GM21360 (cell line): ENCODE data around the gene NAGPA.
A peak's percentile ranks its signal among the peaks of the same experiment; 100 is the strongest.
"Not testable (repeated sequence)": the region's sequence is repeated elsewhere in the genome, so short reads cannot be mapped to it uniquely, and the experiment has no call there.

Experiments used
- ATAC-seq: cut with Tn5 transposase; IDR thresholded peaks from one replicate; pipeline ENCODE4 v1.9.1; 2021; ENCODE audit warnings: mild to moderate bottlenecking, moderate library complexity; ENCODE audit not compliant: unreplicated experiment

Gene NAGPA

DNA sequence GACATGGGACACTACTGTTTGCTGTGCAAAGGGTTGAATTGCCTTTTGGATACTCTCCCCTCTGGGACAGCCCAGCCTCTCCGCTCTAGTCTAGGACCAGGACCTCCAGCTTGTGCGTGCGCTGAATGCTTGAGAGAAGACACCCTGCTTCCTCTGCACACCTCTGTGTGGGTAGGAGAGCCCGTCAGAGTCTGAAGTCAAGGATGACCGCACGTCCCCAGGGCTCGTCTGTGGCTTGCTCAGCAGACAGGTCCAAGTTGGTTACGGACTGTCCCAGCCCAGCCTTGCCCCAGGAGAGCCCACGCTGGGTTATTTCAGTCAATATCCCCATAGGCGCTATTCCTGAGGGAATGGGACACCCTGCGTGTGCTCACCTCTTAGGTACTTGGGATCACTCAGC is 28.3 kb upstream of the NAGPA start:
- peak; percentile 81 for ATAC-seq

DNA sequence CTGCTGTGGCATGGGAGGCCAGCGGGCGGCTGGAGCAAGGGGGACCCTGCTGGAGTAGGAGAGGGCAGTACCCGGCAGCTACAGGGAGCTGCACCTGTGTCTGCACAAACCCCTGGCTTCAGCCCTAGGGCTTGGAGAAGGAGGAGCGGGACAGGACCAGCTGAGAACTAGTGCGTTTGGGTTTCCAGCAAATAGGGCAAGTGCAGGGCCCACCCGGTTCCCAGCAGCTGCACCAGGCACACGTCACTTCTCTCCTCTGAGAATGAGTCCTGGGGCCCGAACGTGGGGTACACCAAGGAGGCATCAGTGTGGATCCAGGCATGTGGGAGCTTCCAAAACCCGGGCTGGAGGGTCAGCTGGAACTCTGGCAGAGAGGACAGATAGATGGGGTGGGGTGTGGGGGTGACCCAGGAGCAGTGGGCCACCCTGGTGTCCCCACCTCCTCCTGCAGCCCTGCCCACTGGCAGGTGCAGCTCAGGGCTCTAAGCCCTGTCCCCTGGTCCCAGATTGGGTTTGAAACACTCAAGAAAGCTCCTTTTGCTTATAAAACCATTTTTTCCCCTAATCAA is 26.4 kb upstream of the NAGPA start:
- no peak for ATAC-seq

DNA sequence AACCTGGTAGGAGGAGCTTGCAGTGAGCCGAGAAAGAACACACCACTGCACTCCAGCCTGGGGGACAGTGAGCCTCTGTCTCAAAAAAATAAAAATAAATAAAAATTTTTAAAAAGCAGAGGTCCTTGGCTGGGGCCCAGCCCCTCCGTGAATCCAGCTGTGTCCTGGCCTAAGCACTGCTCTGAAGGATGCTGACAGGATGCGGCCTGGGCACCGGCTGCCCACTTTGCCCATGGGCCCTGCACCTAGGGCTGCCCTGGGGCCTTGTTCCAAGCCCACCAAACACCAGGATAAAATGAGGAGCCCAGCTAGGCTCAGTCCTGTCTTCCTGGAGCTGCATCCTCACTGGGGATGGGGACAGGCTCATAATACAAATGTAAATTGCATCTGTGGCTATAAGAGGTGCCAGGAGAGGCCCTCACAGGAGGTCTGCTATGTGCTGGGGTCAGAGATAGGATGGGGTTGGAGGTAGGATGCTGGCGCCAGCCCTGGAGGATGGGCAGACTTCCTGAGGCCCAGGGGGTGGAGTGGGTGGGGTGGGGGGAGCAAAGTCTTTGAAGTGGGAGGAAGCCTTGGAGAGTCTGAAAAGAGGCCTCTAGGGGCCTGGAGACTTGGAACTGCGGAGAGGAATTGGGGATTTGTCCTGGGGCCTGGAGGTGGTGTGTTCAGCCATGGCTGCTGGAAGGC is 25.8 kb upstream of the NAGPA start:
- ATAC-seq: no peak

DNA sequence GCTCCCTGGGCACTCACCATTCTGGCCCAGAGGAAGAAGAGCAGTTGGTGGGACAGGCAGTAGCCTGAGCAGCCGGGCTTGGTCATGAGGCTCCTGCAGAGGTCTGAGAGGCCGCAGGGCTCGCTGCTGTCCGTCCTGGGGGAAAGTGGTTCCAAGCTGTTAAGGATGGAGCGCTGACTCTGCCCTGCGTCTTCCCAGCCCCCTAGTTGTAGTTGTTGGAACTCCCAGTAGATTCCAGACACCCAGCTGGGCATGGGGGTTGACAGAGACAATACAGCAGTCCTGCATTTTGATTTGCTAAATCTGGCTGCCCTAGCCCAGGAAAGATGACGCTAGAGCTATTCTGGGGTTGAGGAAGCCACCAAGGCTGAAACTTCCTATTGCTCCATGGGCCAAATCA is 24.7 kb upstream of the NAGPA start:
- ATAC-seq: no peak

DNA sequence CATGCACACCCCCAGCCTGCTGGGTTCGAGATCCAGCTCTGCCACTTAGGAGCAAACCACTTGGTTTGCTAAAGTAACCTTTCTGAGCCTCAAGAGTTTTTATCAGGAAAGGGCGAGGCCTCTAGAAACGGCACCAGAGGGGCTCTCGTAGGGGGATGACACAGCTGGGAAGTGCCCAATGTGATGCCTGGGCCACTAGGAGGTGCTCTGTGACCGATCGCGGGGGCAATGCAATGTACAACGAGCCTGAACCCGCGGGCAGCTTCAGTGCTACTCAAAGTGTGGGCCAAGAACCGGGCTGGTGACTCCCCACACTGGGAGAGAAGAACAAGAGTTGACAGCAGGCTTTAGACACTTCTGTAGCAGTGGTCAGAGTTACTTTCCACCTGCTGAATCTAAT is 22.6 kb upstream of the NAGPA start:
- no peak for ATAC-seq

DNA sequence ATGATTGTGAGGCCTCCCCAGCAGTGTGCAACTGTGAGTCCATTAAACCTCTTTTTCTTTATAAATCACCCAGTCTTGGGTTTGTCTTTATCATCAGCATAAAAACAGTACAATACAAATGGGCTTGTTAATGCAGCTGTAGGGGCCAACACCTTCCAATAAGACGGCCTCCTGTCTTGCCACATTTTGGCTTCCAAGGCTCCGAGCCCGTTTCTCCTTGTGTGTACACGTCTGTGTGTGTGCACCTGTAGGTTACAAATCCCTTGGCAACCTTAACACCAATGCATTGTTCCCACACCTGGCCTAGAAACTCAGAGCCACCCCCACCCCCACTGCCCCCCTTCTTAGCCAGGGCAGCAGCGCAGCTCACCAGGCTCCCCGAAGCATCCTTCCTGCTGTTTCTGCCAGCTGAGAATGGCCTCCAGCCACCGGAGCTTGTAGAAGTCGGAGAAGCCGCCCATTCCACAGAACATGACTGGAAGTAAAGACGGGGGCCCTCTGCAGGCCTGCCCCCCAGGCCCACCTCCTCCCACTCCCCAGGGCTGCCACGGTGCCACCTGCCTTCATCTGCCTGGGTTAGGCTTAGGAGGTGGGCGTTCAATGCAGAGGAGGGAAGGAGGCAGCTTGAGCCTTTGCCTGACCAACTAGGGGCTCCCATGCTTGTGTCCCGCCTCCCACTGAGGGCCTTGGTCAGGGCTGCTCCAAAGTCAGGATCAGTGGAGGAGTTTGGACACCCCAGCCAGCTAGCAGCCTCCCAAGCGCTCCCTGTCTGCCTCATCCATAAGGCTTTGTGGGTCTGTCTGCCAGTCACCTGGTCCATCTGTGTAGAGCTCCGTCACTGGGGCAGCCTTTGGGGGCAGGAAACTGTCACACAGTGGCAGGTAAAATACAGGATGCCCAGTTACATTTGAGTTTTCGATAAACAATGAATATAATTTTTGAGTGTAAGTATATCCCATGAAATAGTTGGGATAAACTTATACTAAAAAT is 21.4 kb upstream of the NAGPA start:
- ATAC-seq: no peak

DNA sequence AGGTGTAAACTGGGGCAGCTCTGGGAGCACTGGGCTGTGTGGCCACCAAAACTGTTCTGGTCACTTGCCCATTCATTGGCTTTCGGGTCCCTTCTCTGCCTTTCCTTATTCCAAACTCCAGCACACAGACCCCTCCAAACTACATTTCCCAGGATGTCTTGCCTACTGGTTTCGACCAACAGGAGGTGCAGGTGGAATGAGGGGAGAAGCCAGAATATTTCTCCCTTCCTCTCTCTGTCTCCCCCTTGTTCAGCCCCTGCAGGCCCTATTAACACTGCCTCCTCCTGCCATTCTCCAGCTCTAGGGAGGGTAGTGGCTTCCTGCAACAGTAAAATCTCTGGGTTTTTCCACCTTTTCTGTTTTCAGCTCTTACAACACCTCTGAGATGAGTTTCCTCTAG is 13.2 kb upstream of the NAGPA start:
- ATAC-seq: no peak

DNA sequence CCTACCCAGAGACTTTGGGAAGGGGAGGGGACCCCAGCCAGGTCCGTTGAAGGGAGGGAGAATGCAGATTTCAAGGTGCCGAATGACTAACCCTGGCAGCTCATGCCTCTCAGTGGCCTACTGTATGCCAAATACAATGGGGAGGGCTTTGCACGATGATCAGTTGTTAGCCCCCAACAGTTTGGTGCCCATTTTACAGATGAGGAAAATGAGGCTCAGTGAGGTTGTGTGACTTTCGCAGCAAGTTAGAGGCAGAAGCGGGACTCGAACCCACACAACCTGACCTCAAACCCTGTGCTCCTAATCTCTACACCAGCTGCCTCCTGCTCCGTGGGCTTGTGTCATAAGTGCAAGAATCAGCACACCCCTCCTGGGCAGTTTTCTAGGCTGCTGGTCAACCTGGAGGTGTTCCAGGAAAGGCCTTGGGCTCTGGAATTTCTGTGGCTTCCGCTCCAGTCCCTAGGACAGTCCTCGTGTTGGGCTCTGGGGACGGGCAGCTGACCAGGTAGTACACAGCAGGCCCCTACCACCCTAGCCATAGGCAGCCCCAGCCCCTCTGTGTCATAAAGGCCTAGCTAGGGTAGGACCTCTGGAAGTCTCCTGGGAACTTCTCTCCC is 11.9 kb upstream of the NAGPA start:
- ATAC-seq: no peak

DNA sequence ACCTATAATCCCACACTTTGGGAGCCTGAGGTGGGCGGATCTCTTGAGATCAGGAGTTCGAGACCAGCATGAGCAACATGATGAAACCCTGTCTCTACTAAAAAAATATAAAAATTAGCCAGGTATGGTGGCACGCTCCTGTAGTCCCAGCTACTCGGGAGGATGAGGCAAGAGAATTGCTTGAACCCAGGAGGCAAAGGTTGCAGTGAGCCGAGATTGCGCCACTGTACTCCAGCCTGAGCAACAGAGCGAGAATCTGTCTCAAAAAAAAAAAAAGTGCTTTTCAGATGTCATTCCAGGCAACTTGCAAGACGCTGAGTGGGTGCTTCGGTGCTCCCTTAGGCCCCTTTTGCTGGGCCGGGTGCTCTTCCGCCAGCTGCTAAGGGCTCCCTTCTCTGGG is 10.8 kb upstream of the NAGPA start:
- not testable (repeated sequence) for ATAC-seq

DNA sequence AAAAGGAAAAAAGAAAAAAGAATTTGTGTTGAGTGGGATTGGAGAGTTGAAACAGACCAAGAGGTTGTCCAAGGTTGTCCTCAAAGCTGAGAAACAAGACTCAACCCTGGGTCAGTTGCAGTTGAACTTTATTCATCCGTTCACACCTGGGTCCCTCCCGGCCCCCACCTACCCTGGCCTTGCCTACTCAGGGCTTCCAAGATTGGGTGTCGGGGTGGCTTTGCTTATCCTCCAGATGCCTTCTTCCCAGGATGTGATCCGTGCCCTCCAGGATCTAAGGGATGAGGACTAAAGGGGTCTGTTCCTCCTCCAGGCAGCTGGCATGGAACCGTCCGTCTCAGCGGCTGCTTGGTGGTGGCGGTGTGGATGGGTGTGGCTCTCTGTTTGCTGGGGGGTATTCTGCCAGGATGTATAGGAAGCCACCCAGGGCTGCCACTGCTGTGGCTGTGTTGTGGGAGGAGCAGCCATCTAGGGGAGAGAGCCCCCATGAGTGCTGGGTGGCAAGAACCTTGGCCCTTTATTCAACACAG is 10.3 kb upstream of the NAGPA start:
- ATAC-seq: no peak

DNA sequence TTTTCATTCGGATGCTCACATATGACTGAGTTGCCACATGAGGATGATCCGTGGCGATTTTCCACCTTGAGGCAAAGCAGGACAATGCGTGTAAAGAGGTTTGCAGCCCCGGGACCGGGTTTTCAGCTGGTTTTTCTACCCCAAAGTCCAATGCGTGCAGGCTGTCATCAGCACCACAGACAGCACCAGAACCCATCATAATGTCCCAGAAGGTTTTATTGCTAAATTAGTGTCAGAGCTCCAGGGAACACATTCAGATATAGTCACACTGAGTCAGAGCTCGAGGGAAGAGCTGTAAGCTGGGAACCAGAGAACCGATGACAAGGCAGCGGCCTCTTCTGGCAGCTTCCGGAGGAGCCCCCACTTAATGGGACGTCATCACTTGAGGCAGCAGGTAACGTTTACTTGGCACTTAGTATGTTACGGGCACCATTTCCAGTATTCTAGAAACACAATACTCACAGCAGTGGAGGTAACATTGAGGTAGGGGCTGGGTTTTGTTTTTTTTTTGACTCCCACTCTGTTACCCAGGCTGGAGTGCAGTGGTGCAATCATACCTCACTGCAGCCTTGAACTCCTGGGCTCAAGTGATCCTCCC is 8.9 kb upstream of the NAGPA start:
- ATAC-seq: no peak

DNA sequence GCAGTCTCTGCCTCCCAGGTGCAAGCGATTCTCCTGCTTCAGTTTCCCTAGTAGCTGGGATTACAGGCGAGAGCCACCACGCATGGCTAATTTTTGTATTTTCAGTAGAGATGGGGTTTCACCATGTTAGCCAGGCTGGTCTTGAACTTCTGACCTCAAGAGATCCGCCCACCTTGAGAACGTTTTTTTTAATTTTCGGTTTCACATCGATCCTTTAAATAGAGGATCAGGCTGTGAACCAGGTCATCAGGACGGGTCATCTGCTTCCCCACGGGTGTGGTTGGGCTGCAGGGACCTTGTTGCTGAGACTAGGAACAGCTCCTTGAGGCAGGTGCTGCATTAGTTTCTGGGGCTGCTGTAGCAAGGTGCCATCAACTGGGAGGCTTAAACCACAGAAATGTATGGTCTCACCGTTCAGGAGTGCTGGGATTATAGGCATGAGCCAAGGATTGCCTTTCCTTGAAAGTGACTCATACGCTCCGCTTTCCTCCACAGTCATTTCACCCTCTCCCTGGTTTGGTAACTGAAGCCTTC is 7.9 kb upstream of the NAGPA start:
- peak; percentile 73 for ATAC-seq

DNA sequence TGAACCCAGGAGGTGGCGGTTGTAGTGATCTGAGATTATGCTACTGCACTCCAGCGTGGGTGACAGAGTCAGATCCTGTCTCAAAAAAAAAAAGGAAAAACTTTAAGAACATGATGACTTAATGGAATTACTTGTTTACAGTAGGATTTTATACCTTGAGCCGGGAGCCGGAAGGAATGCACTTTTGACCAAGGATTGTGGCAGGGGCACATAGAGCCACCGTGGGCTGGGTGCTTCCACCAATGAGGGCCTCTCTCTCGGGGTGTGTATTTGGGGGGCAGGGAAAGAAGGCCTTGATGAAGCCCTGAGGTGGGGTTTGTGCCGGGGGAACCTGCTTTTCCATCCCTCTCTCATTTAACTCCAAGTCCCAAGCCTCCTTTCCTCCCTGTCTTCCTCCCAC is 6.7 kb upstream of the NAGPA start:
- no peak for ATAC-seq

DNA sequence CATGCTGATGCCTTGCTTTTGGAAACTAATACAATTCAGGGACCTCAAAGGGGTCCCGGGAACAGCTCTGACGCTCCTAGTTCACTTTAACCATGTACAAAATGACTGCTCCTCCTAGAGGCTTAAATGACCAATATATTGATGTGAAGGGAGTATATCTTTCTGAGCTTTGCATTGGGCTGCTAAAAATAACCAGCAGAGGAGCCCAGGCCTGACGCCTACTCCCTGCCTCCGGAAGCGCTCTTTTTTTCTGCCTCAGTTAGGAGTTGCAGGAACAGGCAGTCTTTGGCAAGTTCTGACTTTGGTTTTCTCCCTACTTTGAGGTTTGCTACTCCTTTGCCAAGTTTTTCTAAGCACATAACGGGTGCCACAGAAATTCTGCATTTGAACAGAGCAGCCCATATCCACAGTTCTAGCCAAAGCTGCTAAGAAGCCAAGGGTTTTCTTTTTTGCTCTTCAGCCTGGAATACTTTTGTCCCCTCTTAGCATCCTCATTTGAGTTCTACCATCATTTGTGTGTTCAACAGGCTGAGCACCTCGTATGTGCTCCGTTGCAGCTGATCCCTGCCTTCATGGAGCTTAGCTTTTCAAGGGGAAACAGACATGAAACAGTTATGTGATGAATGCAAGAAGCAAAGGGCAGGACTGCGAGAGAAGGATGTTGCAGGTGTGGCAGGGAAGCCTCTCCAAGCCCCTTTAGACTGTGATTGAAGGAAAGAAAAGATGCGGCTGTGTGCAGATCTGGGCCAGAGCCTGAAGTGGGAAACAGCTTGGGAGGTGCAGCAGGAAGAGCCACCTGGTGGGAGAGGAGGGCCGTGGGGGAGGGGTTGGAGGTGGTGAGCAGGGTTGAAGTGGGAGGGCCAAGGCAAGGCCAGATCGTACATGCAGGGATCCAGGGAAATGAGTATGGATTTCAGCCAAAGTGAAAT is 2.8 kb upstream of the NAGPA start:
- ATAC-seq: no peak

DNA sequence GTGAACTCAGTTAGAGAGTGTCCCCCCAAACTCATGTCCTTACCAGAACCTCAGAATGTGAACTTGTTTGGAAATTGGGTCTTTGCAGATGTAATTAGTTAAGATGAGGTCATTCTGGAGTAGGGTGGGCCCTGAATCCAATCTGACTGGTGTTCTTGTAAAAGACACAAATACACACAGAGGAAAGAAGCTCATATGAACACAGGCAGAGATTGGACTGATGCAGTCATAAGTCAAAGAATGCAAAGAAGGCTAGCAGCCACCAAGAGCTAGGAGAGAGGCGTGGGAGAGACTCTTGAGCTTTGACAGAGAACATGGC is 2.1 kb upstream of the NAGPA start:
- no peak for ATAC-seq

DNA sequence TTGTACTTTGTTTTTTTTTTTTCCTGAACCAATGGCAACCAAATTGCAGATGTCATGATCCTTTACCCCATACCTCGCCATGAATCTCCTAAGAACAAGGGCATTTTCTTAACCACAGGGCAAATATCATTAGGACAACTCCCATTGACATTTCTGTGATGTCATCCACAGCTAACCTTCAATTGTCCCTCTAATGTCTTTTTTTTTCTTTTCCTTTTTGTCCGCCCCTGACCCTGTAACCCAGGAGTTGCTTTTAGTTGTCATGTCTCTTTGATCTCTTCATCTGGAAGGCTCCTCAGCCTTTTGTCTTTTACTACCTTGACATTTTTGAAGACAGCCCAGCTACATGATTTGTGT is 410 bp upstream of the NAGPA start:
- ATAC-seq: no peak

DNA sequence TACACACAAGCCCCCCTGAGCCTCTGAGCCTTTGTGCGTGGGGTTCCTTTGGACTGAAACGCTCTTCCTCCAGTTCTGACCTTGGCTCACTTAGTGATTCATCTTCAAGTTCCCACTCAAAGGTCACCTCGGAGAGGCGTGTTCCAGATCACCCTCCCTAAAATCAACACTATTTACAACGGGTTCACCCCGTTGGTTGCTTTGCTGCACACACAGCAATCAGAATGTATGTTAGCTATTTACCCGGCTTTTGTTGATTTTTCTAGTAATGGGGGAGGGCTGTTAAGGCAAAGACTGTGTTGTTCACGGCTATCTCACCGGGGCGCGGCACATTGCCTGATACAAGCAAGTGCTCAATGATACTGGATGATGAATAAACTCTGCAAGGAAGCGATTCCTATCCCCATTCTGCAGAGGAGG is 977 bp downstream of the NAGPA start:
- ATAC-seq: no peak

DNA sequence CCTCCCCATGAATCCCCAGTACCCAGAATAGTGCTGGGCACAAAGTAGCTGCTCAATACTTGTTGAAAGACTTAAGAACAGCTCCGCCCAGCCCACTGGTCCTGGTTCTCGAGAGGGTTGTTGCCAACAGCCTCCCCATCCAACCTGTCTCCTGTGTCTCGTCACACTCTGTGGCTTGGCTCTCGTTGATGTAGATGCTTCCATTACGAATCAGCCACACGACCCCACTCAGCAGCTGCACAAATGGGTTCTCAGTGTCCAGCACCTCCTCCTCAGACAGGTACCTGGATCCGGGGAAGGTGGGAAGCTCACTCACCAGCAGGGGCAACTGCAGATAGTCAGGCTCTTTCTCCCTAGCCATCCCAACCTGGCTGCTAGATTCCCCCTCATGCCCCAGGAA is 2.1 kb downstream of the NAGPA start:
- ATAC-seq: no peak

DNA sequence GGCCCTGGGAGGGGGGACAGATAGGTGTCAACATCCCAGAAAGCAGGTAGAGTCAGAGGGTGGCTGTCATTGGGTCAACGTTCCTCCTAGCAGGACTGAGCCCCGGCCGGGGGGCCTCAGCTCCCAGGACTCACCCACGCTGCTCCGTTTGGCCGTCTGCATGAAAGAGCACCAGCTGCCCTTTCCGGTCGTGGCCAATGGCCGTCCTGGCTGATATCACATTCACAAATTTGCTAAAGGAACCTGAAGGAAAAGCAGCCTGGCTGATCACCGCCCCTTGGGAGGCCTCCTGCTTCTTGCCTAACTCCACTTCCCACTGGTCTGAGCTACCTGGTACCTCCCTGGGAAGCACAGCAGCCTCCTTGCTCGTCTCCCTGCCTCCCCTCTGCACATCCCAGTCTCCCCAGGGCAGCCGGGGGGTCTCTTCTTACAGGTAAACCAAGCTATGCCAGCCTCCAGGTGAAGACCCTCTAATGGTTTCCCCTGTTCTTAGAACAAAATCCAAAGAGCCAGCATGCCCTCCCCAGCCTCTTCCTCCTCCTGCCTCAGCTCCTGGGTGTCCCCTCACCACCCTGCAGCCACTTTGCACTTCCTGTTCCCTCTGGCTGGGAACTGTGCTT is 3.4 kb downstream of the NAGPA start:
- no peak for ATAC-seq
